ENCODE data around the gene ADAMTS6. TPM values are rescaled to one million over a fixed set of nuclear protein-coding genes. Genes with fewer than 3 reads are reported as not detected.

The ADAMTS6 gene
- total and polyA plus RNA-seq, 2 experiments from 2014 or later: 0.78 to 2.0 TPM

DNA sequence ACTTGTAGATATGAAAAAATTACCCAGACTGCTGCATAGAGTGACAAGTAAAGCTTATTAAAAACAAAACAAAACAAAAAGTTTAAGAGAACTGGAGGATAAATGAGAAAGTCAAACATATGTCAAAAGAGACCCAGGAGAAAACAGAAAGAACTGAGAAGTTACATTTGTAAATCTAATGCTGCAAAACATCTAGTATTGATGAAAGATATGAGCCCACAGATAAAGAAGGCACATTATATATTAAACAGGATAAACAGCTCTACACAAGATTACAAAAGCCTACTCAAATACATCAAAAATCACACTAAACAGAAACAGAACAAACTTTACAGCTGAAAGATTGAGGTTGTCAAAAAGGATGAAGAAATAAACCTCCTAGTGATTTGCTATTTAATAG, 55.1 kb downstream of the ADAMTS6 start:
- Histone ChIP-seq H3K27me3 (ENCODE audit: insufficient read depth) (no peaks in the 10 kb centered on the region), H2AFZ (no peak overlapping the region), H4K20me1 (replicated peaks; ENCODE audit: insufficient read depth) (no peaks in the 10 kb centered on the region), H3K27ac (ENCODE audit: low read depth) (no peak overlapping the region), H3K4me3 (no peak overlapping the region), H3K4me1 (ENCODE audit: insufficient read depth) (no peaks in the 10 kb centered on the region), H3K36me3 (ENCODE audit: insufficient read depth) (no peaks in the 10 kb centered on the region), H3F3A (replicated peaks; ENCODE audit: low read depth) (no peaks in the 10 kb centered on the region), H3K79me2 (replicated peaks; ENCODE audit: insufficient read depth) (no peaks in the 10 kb centered on the region), H3K4me2 (no peak overlapping the region), H3K9me2 (ENCODE audit: insufficient read depth) (no peaks in the 10 kb centered on the region)
- H3K9me3 Mint-ChIP-seq: peaks cover 7% of the 10 kb centered on the region; the same call in 1 of the 3 replicates
- no peak for DNase-seq (ENCODE audit: low spot score)
- peaks cover 8% of the 10 kb centered on the region; the same call in 2 of the 3 replicates for H3K4me1 Mint-ChIP-seq
- H3K36me3 Mint-ChIP-seq (ENCODE audit: low read depth): peaks cover 6% of the 10 kb centered on the region; the same call in 2 of the 3 replicates
- no peak overlapping the region for H3K27ac Mint-ChIP-seq
- no peak overlapping the region for H3K4me3 Mint-ChIP-seq
- H3K27me3 Mint-ChIP-seq (ENCODE audit: insufficient read depth, low read depth, poor library complexity): no peaks in the 10 kb centered on the region
- TF ChIP-seq JUNB (IDR thresholded peaks at IDR 0.05; ENCODE audit: unreplicated experiment): no peak
- TF ChIP-seq, protein P1, sequence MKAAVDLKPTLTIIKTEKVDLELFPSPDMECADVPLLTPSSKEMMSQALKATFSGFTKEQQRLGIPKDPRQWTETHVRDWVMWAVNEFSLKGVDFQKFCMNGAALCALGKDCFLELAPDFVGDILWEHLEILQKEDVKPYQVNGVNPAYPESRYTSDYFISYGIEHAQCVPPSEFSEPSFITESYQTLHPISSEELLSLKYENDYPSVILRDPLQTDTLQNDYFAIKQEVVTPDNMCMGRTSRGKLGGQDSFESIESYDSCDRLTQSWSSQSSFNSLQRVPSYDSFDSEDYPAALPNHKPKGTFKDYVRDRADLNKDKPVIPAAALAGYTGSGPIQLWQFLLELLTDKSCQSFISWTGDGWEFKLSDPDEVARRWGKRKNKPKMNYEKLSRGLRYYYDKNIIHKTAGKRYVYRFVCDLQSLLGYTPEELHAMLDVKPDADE (IDR thresholded peaks at IDR 0.05): no peak
- TF ChIP-seq, protein P2, sequence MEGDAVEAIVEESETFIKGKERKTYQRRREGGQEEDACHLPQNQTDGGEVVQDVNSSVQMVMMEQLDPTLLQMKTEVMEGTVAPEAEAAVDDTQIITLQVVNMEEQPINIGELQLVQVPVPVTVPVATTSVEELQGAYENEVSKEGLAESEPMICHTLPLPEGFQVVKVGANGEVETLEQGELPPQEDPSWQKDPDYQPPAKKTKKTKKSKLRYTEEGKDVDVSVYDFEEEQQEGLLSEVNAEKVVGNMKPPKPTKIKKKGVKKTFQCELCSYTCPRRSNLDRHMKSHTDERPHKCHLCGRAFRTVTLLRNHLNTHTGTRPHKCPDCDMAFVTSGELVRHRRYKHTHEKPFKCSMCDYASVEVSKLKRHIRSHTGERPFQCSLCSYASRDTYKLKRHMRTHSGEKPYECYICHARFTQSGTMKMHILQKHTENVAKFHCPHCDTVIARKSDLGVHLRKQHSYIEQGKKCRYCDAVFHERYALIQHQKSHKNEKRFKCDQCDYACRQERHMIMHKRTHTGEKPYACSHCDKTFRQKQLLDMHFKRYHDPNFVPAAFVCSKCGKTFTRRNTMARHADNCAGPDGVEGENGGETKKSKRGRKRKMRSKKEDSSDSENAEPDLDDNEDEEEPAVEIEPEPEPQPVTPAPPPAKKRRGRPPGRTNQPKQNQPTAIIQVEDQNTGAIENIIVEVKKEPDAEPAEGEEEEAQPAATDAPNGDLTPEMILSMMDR (conservative IDR thresholded peaks at IDR 0.05; ENCODE audit: low read depth in 2 of 2): no peak
- TF ChIP-seq, protein P3, sequence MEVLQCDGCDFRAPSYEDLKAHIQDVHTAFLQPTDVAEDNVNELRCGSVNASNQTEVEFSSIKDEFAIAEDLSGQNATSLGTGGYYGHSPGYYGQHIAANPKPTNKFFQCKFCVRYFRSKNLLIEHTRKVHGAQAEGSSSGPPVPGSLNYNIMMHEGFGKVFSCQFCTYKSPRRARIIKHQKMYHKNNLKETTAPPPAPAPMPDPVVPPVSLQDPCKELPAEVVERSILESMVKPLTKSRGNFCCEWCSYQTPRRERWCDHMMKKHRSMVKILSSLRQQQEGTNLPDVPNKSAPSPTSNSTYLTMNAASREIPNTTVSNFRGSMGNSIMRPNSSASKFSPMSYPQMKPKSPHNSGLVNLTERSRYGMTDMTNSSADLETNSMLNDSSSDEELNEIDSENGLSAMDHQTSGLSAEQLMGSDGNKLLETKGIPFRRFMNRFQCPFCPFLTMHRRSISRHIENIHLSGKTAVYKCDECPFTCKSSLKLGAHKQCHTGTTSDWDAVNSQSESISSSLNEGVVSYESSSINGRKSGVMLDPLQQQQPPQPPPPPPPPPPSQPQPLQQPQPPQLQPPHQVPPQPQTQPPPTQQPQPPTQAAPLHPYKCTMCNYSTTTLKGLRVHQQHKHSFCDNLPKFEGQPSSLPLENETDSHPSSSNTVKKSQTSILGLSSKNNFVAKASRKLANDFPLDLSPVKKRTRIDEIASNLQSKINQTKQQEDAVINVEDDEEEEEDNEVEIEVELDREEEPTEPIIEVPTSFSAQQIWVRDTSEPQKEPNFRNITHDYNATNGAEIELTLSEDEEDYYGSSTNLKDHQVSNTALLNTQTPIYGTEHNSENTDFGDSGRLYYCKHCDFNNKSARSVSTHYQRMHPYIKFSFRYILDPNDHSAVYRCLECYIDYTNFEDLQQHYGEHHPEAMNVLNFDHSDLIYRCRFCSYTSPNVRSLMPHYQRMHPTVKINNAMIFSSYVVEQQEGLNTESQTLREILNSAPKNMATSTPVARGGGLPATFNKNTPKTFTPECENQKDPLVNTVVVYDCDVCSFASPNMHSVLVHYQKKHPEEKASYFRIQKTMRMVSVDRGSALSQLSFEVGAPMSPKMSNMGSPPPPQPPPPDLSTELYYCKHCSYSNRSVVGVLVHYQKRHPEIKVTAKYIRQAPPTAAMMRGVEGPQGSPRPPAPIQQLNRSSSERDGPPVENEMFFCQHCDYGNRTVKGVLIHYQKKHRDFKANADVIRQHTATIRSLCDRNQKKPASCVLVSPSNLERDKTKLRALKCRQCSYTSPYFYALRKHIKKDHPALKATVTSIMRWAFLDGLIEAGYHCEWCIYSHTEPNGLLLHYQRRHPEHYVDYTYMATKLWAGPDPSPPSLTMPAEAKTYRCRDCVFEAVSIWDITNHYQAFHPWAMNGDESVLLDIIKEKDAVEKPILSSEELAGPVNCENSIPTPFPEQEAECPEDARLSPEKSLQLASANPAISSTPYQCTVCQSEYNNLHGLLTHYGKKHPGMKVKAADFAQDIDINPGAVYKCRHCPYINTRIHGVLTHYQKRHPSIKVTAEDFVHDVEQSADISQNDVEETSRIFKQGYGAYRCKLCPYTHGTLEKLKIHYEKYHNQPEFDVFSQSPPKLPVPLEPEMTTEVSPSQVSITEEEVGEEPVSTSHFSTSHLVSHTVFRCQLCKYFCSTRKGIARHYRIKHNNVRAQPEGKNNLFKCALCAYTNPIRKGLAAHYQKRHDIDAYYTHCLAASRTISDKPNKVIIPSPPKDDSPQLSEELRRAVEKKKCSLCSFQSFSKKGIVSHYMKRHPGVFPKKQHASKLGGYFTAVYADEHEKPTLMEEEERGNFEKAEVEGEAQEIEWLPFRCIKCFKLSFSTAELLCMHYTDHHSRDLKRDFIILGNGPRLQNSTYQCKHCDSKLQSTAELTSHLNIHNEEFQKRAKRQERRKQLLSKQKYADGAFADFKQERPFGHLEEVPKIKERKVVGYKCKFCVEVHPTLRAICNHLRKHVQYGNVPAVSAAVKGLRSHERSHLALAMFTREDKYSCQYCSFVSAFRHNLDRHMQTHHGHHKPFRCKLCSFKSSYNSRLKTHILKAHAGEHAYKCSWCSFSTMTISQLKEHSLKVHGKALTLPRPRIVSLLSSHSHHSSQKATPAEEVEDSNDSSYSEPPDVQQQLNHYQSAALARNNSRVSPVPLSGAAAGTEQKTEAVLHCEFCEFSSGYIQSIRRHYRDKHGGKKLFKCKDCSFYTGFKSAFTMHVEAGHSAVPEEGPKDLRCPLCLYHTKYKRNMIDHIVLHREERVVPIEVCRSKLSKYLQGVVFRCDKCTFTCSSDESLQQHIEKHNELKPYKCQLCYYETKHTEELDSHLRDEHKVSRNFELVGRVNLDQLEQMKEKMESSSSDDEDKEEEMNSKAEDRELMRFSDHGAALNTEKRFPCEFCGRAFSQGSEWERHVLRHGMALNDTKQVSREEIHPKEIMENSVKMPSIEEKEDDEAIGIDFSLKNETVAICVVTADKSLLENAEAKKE (CRISPR knock-in tag; IDR thresholded peaks at IDR 0.05): no peak
- no peak for TF ChIP-seq ZNF331 (CRISPR knock-in tag; IDR thresholded peaks at IDR 0.05; ENCODE audit: low read depth)
- no peak for TF ChIP-seq EZH2 (IDR thresholded peaks at IDR 0.05; ENCODE audit: low read depth, unreplicated experiment)
- TF ChIP-seq, protein P4, sequence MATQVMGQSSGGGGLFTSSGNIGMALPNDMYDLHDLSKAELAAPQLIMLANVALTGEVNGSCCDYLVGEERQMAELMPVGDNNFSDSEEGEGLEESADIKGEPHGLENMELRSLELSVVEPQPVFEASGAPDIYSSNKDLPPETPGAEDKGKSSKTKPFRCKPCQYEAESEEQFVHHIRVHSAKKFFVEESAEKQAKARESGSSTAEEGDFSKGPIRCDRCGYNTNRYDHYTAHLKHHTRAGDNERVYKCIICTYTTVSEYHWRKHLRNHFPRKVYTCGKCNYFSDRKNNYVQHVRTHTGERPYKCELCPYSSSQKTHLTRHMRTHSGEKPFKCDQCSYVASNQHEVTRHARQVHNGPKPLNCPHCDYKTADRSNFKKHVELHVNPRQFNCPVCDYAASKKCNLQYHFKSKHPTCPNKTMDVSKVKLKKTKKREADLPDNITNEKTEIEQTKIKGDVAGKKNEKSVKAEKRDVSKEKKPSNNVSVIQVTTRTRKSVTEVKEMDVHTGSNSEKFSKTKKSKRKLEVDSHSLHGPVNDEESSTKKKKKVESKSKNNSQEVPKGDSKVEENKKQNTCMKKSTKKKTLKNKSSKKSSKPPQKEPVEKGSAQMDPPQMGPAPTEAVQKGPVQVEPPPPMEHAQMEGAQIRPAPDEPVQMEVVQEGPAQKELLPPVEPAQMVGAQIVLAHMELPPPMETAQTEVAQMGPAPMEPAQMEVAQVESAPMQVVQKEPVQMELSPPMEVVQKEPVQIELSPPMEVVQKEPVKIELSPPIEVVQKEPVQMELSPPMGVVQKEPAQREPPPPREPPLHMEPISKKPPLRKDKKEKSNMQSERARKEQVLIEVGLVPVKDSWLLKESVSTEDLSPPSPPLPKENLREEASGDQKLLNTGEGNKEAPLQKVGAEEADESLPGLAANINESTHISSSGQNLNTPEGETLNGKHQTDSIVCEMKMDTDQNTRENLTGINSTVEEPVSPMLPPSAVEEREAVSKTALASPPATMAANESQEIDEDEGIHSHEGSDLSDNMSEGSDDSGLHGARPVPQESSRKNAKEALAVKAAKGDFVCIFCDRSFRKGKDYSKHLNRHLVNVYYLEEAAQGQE (IDR thresholded peaks at IDR 0.05; ENCODE audit: unreplicated experiment): no peak
- TF ChIP-seq CREB1 (CRISPR knock-in tag; IDR thresholded peaks at IDR 0.05; ENCODE audit: low read depth): no peak
- TF ChIP-seq ZNF114 (CRISPR knock-in tag; IDR thresholded peaks at IDR 0.05): no peak
- no peak for ATAC-seq

Data from GM23338 (cell line).